Right ventricle myocardium superior (tissue), 1 donor: ENCODE measurements around the gene C14orf132. TPM values are rescaled to one million over a fixed set of nuclear protein-coding genes. Genes with fewer than 3 reads are reported as not detected.
"Not testable (repeated sequence)": the region's sequence is repeated elsewhere in the genome, so short reads cannot be mapped to it uniquely, and the experiment has no call there.

Experiments
- ATAC-seq: fragments of 200-7000 bp; cut with Tn5 transposase; one replicate; pipeline ENCODE4 v1.9.1; 2020; ENCODE audit warnings: mild to moderate bottlenecking; ENCODE audit not compliant: poor library complexity
- DNase-seq: peaks from one replicate; pipeline ENCODE4 v3.0.0-alpha.2; 2020
- intact Hi-C: fragments of 100-400 bp; cut with DNase I; formaldehyde crosslinking; loops from one replicate; pipeline ENCODE4 v1.11.2; 2022
- total RNA-seq: library from RNA; stranded (reverse); fragmentation: NEBNext Ultra II Directional; extraction: Animal tissue kit (Norgen Biotek cat#: 25700); gene quantifications from one replicate; pipeline ENCODE4 v1.2.1, GENCODE V29; 2021
- donor health status: DM: no; HTN: yes; CAD: no; lungs with severe emphysema.

C14orf132 gene
- total RNA-seq, 1 donor from 2014 or later = 2.4 TPM

DNA sequence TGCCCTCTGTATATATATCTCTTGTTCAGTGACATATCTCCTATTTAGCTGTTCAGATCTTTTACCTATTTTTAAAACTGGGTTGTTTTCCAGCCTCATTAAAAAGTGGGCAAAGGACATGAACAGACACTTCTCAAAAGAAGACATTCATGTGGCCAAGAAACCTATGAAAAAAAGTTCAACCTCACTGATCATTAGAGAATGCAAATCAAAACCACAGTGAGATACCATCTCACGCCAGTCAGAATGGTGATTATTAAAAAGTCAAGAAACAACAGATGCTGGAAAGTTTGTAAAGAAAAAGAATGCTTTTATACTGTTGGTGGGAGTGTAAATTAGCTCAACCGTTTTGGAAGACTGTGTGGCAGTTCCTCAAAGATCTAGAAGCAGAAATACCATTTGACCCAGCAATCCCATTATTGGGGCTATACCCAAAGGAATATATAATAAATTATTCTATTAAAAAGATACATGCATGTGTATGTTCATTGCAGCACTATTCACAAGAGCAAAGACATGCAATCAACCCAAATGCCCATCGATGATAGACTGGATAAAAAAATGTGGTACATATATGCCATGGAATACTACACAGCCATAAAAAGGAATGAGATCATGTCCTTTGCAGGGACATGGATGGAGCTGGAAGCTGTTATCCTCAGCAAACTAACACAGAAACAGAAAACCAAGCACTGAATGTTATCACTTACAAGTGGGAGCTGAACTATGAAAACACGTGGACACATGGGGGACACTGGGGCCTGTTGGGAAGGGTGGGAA, 34.3 kb downstream of the C14orf132 start:
- ATAC-seq, DNase-seq, intact Hi-C loops: not testable (repeated sequence)

DNA sequence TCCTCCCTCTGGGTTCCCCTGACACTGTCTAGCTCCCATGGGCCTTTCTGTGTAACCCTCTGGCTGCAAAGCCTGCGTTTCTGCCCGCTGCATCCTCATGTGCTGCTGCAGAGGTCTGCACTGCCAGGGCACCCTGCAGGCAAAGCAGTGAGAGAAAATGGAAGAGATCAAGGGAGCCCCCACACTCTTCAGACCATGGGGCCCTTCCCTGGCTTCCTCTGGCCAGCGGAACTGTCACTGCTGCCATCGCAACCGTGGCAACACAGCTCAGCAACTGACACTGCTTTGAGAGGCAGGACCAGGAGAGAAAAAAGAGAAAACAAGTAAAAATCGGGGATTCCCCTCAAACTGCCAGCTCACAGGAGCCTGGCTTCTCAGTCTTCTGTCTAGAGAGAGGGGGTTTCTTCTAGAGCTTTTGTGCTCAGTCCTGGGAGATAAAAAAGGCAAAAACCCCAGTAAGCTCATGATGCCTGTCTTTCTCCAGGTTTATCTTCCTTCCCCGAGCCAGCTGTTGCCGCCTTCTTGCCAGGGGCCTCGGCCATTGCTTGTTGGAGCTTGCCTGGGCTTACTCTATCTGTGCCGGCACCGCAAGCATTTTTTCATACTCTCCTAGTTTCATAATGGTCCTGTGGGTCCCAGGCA, 38.9 kb downstream of the C14orf132 start:
- DNase-seq (no peak), ATAC-seq (no peak)
- intact Hi-C loops = no loop called here

GRCh38 chr14:96078625-96079016, 39.5 kb downstream of the C14orf132 start:
- intact Hi-C loops = no loop called here
- DNase-seq = no peak

DNA sequence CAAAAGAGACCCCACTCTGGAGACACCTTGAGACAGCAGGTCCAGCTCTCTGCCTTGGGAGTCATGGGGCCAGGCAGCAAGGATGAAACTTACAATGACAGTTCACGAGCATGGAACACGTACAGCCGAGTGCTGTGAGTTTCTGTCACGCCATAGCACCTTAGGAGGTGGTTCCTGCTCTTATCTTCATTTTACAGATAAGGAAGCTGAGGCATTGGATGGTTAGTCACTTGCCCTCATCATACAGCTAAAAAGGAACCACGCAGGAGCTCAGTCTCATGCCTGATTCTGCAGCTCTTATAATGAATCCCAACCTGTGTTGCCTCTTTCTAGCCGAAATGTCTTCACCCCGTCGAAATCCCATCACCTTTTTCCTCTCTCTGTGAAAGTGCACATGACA, 39.9 kb downstream of the C14orf132 start:
- DNase-seq = no peak
- intact Hi-C loops = no loop called here

More at GRCh38 chr14:96078625-96079016, 39.5 kb downstream of the C14orf132 start:
- no peak for ATAC-seq

DNA sequence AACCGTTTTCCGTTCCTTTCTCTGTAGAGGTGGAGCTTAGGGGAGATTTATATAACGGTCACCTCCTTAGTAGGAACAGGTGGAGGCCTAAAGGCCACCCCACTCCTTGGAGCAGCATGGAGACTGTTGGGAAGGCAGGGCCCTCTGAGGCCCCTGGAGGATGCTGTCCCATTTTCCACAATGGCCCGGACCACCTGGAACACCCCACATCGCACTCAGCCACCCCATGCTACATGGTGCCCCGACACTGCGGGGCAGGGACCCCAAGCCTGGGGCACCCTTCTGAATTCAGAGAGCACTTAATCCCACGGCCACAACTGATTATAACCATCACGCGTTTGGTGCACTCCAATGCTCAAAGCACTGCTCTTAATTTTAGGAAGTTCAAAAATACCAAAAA, 41.4 kb downstream of the C14orf132 start:
- intact Hi-C loops = no loop called here
- no peak for ATAC-seq
- DNase-seq = no peak

More for the DNA sequence above, 39.9 kb downstream of the C14orf132 start:
- no peak for ATAC-seq

DNA sequence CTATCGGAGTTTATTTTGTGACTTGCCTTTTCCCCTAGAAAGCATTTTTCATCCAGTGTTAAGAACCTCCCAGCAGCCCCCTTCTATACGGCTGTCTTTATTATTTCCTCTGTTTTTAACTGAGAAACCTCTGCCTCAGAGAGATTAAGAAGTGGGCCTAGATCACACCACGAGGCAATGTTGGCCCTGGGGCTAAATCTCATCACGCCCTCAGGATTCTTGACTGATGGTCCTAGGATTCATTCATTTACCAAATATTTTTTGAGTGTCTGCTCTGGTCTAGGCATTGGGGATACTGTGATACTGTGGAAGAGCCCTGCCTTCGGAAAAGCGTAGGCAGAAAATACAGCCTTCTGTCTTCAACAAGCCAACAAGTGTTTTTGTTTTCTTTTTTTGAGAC, 42.1 kb downstream of the C14orf132 start:
- ATAC-seq = no peak
- intact Hi-C loops = no loop called here
- DNase-seq = no peak

GRCh38 chr14:96081767-96082400, 42.7 kb downstream of the C14orf132 start:
- DNase-seq = no peak
- intact Hi-C loops = no loop called here

DNA sequence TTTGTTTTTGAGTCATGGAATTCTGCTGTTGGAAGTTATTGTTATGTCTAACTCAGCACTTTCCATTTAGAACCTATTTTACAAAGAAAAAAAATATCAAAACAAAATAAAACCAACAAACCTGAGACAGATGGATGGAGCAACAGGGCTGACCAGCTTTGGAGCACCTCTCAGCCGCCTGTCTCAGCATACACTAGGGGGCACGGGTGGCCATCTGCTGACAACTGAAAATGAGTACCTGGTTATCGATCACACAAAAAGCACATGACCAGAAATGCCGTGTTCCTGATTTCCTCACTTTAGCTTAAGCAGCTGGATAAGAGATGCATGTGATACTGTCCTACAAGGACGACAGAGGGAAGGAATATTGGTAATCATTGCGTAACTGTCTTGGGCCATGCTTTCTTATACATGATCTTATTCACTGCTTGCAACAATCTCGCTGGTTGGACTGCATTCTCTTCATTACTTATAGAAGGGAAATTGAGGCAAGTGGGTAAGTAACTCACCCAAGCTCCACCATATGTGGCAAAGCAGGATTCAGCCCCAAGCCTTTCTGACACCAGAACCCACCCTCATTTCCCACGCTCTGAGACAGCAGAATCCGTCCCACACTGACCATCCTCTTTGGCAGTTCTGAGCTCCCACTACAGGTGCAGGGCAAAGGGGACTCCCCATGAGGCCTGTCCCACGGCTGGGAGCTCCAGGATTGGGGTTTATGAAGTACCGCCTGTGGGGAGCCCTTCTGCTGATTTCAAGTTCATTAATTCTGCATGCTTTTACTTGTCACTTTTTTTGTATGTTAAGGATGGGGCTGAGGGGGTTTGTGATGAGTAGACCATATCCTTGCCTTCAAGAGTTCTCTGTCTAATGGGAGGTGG, 43.5 kb downstream of the C14orf132 start:
- ATAC-seq = no peak
- intact Hi-C loops = no loop called here
- DNase-seq = no peak

More at GRCh38 chr14:96081767-96082400, 42.7 kb downstream of the C14orf132 start:
- ATAC-seq = no peak

DNA sequence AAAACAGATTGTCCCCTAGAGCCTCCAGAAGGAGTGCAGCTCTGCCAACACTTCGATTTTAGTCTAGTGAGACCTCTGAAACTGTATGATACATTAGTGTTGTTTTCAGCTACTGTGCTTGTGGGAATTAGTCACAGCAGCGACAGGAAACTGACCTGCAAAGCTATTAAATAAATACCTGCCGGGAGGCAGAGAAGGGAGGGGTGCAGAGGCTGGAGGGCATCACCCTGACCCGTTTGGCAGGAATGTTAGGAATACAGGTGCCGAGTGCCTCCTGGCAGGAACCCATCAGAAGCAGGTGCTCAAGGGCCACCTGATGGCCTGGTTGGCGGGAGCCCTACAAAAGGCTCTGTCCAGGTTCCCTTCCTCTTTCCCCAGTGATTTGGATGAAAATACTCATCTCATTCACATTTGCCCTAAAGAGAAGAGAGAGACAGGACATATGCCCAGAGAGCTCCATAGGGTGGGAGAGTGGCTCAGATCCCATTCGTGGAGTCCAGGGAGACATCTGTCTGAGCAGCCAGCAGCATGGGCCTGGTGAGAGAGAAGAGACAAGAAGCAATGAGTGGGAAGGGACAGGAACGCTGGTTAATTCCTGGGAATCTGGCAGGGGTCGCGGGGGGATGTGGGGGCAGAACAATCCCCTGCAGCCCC, 44.6 kb downstream of the C14orf132 start:
- intact Hi-C loops = no loop called here
- ATAC-seq (no peak), DNase-seq (no peak)

GRCh38 chr14:96084796-96085195, 45.6 kb downstream of the C14orf132 start:
- no peak for DNase-seq
- intact Hi-C loops = no loop called here
- ATAC-seq = no peak

- ATAC-seq = no peak
- no peak for DNase-seq
- intact Hi-C loops = no loop called here
These were observed 46.2 kb downstream of the C14orf132 start for GRCh38 chr14:96085369-96085768.

DNA sequence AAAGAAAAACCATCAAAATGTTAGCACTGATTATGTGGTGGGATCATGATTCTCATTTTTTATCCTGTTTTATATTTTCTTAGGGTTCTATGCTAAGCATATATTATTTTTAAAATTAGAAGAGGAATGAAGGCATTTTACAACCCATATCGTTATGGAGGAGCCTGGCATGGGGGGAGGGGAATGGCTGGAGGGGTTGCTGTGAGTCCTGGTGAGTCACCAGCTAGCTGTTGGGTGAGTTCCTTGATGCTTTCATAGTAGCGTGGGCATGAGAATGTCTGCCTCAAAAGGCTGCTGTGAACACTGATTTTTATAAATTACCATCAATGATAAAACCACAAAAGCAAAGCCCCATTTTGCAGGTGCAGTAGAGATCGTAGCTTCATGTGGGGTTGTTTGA, 46.9 kb downstream of the C14orf132 start:
- ATAC-seq = no peak
- DNase-seq = no peak
- intact Hi-C loops = no loop called here

DNA sequence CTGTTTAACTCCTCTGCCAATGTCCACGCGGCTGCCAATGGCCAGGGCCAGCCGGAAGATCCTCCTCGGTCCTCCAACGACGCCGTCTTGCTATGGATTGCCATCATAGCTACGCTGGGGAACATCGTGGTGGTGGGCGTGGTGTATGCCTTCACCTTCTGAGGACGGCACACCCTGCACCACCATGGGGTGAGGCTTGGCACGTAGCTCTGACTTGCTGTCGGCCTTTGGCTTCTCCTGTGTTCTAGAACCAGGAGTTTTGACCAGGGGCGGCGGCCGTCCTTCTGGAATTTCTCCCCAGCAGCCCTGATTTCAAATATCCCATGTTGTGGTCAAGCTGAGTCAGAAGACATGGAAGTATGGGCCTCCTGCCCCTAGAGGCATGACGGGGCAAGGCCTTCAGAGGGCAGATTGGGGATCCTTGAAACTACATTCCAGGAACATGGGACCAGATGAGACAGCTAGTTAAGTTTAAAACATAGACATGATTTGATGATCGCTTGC, 47.5 kb downstream of the C14orf132 start:
- DNase-seq = no peak
- intact Hi-C loops = no loop called here
- ATAC-seq = no peak

GRCh38 chr14:96088074-96088473, 48.9 kb downstream of the C14orf132 start:
- no peak for ATAC-seq
- DNase-seq = no peak
- intact Hi-C loops = no loop called here

- intact Hi-C loops = no loop called here
- no peak for ATAC-seq
These were observed 49.3 kb downstream of the C14orf132 start for GRCh38 chr14:96088481-96088880.

DNA sequence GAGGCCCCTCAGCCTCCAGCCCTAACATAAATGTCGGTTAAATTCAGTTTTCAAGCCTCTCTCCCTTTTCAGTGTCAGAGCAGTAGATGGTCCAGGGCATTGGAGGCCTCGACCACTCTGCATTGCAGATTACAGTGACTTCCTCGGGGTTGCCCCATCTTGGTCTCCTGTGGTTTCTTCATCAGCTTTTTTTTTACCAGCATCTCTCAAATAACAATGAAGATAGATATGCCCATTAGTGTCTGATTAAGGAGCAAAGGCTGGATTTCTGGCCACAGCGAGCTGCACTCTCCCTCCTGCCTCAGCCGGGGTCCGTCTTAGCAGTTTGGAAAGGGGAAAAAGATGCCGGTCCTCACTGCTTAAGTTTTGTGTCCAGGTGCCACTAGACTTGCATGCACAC, 49.7 kb downstream of the C14orf132 start:
- DNase-seq (no peak), ATAC-seq (no peak)
- intact Hi-C loops = no loop called here

More at GRCh38 chr14:96088481-96088880, 49.3 kb downstream of the C14orf132 start:
- no peak for DNase-seq

DNA sequence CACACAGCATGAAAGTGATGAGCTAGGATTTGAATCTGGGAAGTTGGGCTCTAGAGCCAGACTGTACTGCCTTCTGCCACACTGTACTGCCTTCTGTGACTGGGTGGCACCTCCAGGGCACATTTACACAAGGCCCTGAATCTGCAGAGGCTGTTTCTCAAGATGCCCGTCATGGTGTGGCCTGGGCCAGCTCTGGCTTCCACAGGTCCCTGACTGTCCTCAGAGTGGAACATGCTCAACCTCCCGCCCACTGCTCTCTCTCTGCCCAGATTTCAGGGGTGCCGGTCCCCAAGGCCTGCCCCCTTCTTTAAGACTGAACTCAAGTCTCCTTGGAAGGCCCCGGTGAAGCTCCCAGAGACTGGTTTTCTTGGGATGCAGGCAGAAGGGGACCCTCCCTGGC, 50.2 kb downstream of the C14orf132 start:
- DNase-seq (no peak), ATAC-seq (no peak)
- intact Hi-C loops = no loop called here

- DNase-seq (peak; percentile 84), ATAC-seq (peak; percentile 85)
- intact Hi-C loops = no loop called here
These were observed 51.4 kb downstream of the C14orf132 start for GRCh38 chr14:96090441-96091148.
